Heart right ventricle (tissue), 16 donors: Measurements from ENCODE around the gene ABHD2. TPM values are rescaled to one million over a fixed set of nuclear protein-coding genes. Genes with fewer than 3 reads are reported as not detected.

ENCODE experiments used
- ATAC-seq, 8 donors: fragments of 200-7000 bp; cut with Tn5 transposase; one replicate each; pipeline ENCODE4 v1.9.1; 2020; ENCODE audit warnings: mild to moderate bottlenecking in 8 of 8, moderate library complexity in 8 of 8, moderate number of reproducible peaks in 1 of 8
- DNase-seq, 2 donors: peaks; one replicate each; pipeline ENCODE4 v3.0.0-alpha.2; 2020
- H3K27ac ChIP-seq, 10 donors: fragments of 200-600 bp; sonication (generic) in 2 of 10; one replicate each; pipeline versions ENCODE4 v1.5.0 to v1.8.0; 2020 to 2022; ENCODE audit warnings: mild to moderate bottlenecking in 3 of 10
- H3K27me3 ChIP-seq, 7 donors: fragments of 200-600 bp; one replicate each; pipeline ENCODE4 v1.8.0; 2021 to 2022; ENCODE audit warnings: mild to moderate bottlenecking in 2 of 7
- H3K36me3 ChIP-seq, 9 donors: fragments of 200-600 bp; sonication (generic) in 1 of 9; one replicate each; pipeline versions ENCODE4 v1.5.0 to v1.8.0; 2020 to 2022; ENCODE audit warnings: mild to moderate bottlenecking in 2 of 9
- H3K4me1 ChIP-seq, 9 donors: fragments of 200-600 bp; sonication (generic) in 1 of 9; one replicate each; pipeline versions ENCODE4 v1.5.0 to v1.8.0; 2020 to 2022; ENCODE audit warnings: mild to moderate bottlenecking in 4 of 9
- H3K4me3 ChIP-seq, 10 donors: fragments of 200-600 bp; sonication (generic) in 2 of 10; one replicate each; pipeline versions ENCODE4 v1.5.0 to v1.8.0; 2020 to 2022; ENCODE audit warnings: mild to moderate bottlenecking in 7 of 10, moderate library complexity in 2 of 10
- H3K9me3 ChIP-seq, 11 donors: fragments of 200-600 bp in 10 of 11; sonication (generic) in 2 of 11; one replicate each; pipeline versions ENCODE4 v1.5.0 to v1.8.0; 2013 to 2022; ENCODE audit warnings: mild to moderate bottlenecking in 2 of 11, control low read depth in 1 of 11, moderate library complexity in 1 of 11
- WGBS, 2 donors: extraction: QIAGEN DNeasy Blood & Tissue Kit; methylation state at CpG; one replicate each; pipeline ENCODE4 v1.1.7; 2013; ENCODE audit warnings: inconsistent platforms in 1 of 2; 5-methylcytosine and 5-hydroxymethylcytosine counted together
- intact Hi-C, 10 donors: fragments of 100-400 bp; cut with DNase I; formaldehyde crosslinking; loops; one replicate each; pipeline versions ENCODE4 v1.11.1 to v1.14.2; 2022
- polyA plus RNA-seq, 2 donors: library from polyadenylated mRNA; stranded (reverse); fragments of 200-250 nt; gene quantifications; one replicate each; pipeline ENCODE4 v1.2.3, GENCODE V29; 2013
- total RNA-seq, 10 donors: library from RNA; stranded (reverse); fragmentation: NEBNext Ultra II Directional in 3 of 10; extraction: Animal tissue kit (Norgen Biotek cat#: 25700) in 3 of 10; gene quantifications; one replicate each; pipeline versions ENCODE4 v1.2.1 to v1.2.4, GENCODE V29; 2021 to 2023
- TF ChIP-seq, protein P1 (sequence below), 9 donors: fragments of 200-600 bp; sonication (generic) in 2 of 9; IDR thresholded peaks; one replicate each; pipeline versions ENCODE4 v1.5.0 to v1.8.0; 2021 to 2022; ENCODE audit warnings: antibody characterized with exemption in 9 of 9, mild to moderate bottlenecking in 5 of 9, moderate library complexity in 1 of 9
- donor health status: Arrhythmogenic right ventricular cardiomyopathy.
- donor health status: ischemic (EF 13 %, LVEDD 7.1; RV severe dilation, severe dysfunction).
- donor health status: healthy with polysubstance abuse.
- donor health status: DM: no; HTN: yes; CAD: no.
- donor health status: DM: no; HTN: no; CAD: no.
- donor health status: ischemic (EF 25% LVEDD 6.9; RV normal size, moderate dysfunction).
- donor health status: ischemic (EF 25% LVEDD 5.7; RV mildly dilated, moderate dysfunction).
- donor health status: healthy.
- donor health status: DM: yes; HTN: yes; CAD: no.
- donor health status: Ischemic cardiomyopathy.
- donor health status: ischemic (EF 35%, LVEDD 5.7; RV mildly dilated, moderate dysfunction).
- donor health status: nonischemic (EF 11% LVEDD 7.7; RV severe dilation, severe dysfunction).
- donor health status: DM: yes; HTN: yes; CAD: no.
- donor health status: PGD.
- donor health status: ischemic (EF 29% LVEDD 5.4; RV normal size, mild dysfunction).
- donor health status: nonischemic (EF 23%, LVEDD 6.1; RV moderate dilation, normal function).

The ABHD2 gene
- total and polyA plus RNA-seq, 12 donors, result 9.1 to 201 (median 119) TPM

DNA sequence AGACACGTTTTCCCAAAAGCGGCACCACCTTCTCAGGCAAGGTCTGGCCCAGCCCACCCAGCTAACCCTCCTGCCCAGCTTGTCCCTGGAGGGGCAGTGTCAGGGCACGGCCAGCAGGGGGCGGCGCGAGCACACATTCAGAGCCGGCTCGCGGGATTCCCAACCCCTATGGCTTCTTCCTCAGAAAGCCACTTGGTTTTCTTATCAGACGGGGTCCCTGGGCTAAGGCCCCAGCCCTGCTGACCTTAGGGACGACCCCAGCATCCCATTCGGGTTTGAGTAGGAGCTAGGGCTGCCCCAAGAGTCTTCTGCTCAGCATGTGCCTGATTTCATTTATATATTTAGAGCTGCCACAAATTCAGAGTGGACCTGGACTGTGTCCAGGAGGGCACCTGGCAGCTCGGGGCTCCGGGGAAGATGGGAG, 118.7 kb downstream of the ABHD2 start:
- Histone ChIP-seq H3K27ac (no peak overlapping the region), H3K36me3 (peaks cover 0 to 4% (median 0%) of the 10 kb centered on the region in 9 donors), H3K4me3 (peak overlapping the region in 4 of 10 donors; percentile 5 to 25 (median 18)), H3K9me3 (no peaks in the 10 kb centered on the region), H3K4me1 (peaks cover 0 to 8% (median 7%) of the 10 kb centered on the region in 9 donors), H3K27me3 (no peaks in the 10 kb centered on the region)
- DNase-seq, result peak; percentile 63 to 75
- TF ChIP-seq, protein P1, sequence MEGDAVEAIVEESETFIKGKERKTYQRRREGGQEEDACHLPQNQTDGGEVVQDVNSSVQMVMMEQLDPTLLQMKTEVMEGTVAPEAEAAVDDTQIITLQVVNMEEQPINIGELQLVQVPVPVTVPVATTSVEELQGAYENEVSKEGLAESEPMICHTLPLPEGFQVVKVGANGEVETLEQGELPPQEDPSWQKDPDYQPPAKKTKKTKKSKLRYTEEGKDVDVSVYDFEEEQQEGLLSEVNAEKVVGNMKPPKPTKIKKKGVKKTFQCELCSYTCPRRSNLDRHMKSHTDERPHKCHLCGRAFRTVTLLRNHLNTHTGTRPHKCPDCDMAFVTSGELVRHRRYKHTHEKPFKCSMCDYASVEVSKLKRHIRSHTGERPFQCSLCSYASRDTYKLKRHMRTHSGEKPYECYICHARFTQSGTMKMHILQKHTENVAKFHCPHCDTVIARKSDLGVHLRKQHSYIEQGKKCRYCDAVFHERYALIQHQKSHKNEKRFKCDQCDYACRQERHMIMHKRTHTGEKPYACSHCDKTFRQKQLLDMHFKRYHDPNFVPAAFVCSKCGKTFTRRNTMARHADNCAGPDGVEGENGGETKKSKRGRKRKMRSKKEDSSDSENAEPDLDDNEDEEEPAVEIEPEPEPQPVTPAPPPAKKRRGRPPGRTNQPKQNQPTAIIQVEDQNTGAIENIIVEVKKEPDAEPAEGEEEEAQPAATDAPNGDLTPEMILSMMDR (IDR thresholded peaks at IDR 0.05), result peak; percentile 92 to 99 (median 98)
- ATAC-seq, result peak; percentile 52 to 92 (median 82)
- WGBS, 2 donors, result 1 to 2% methylated on average over 14 of the region's 14 CpGs
- intact Hi-C loops, result loop anchor here in 8 of 10 donors (2.0 to 10.0 kb wide), 8 partner anchors 35 to 228 kb away; partner anchors contain the start of gene FANCI (in 1 of the 8)

DNA sequence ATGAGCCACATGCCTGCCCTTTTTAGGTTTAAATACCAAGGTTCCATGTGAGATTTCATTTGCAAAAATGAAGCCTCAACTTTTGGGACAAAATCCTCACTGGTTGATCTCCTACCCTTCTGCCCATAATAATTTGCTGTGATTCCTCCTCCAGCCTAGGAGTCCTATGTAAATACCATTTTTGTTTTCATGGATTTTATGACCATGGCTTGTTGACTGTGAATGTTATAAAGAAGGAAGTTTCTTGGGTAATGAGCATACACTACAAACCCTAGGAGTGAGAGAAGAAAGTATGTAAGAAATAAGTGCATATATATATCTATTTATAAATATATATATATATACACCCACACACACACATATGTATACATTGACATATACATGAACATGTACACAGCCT, 120.0 kb downstream of the ABHD2 start:
- intact Hi-C loops, result loop anchor here in 7 of 10 donors (5.0 to 10.0 kb wide), 7 partner anchors 34 to 227 kb away; partner anchors contain the start of gene FANCI (in 1 of the 7)
- peaks cover 0 to 8% (median 7%) of the 10 kb centered on the region in 9 donors for H3K4me1 ChIP-seq
- H3K27me3 ChIP-seq, result no peaks in the 10 kb centered on the region
- ATAC-seq, result no peak
- no peaks in the 10 kb centered on the region for H3K9me3 ChIP-seq
- H3K27ac ChIP-seq, result no peak overlapping the region
- no peak overlapping the region for H3K4me3 ChIP-seq
- DNase-seq, result no peak
- TF ChIP-seq, protein P1 (IDR thresholded peaks at IDR 0.05), result no peak
- no peaks in the 10 kb centered on the region for H3K36me3 ChIP-seq

DNA sequence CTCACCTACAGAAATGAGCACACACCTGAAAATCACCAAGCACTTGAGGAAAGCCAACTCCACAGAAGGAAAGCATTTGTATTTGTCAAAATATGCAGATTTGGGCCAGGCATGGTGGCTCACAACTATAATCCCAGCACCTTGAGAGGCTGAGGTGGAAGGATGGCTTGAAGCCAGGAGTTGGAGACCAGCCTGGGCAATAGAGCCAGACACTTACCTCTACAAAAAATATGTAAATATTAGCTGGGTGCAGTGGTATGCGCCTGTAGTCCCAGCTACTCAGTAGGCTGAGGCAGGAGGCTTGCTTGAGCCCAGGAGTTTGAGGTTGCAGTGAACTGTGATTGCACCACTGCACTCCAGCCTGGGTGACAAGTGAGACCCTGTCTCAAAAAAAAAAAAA, 120.8 kb downstream of the ABHD2 start:
- intact Hi-C loops, result loop anchor here in 7 of 10 donors (5.0 to 10.0 kb wide), 7 partner anchors 33 to 226 kb away; partner anchors contain the start of gene FANCI (in 1 of the 7)
- 94 to 98% methylated on average over 1 of the region's 1 CpG for WGBS, 2 donors
- TF ChIP-seq, protein P1 (IDR thresholded peaks at IDR 0.05), result no peak

DNA sequence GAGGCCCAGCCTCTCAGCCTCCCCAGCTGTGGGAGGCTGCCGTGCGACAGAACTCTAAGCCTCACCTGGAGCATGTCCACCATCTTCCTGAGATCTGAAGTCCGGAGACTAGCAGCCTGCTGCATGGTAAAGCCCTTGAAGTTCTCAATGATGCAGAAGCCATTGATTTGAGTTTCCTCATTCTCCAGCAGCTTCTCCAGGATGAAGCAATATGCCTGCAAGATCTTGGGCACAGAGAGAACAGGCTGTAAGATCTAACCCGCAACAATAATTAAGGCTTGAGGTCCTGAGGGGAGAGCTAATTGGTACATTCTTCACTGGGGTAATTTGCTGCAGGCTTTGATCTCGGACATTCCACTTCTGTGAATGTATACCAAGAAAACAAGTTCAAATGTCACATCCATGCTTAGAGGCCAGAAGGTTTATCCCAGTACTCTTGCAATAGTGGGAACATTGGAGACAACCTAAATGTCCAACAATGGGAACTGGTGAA, 123.5 kb downstream of the ABHD2 start:
- Histone ChIP-seq H3K4me3 (no peak overlapping the region), H3K4me1 (peaks cover 0 to 6% (median 5%) of the 10 kb centered on the region in 9 donors), H3K9me3 (no peaks in the 10 kb centered on the region), H3K27ac (no peak overlapping the region), H3K36me3 (no peaks in the 10 kb centered on the region), H3K27me3 (no peaks in the 10 kb centered on the region)
- DNase-seq (no peak), ATAC-seq (no peak)
- 80 to 93% methylated on average over 5 of the region's 5 CpGs for WGBS, 2 donors
- intact Hi-C loops, result loop anchor here in 3 of 10 donors (10.0 kb wide), 2 partner anchors 83 to 93 kb away; no protein-coding TSS in a partner anchor
- TF ChIP-seq, protein P1 (IDR thresholded peaks at IDR 0.05), result no peak

More for the DNA sequence above, 120.8 kb downstream of the ABHD2 start:
- ATAC-seq, result no peak
- H3K9me3 ChIP-seq, result no peaks in the 10 kb centered on the region
- peaks cover 0 to 8% (median 7%) of the 10 kb centered on the region in 9 donors for H3K4me1 ChIP-seq
- no peaks in the 10 kb centered on the region for H3K36me3 ChIP-seq
- H3K4me3 ChIP-seq, result no peak overlapping the region
- no peak overlapping the region for H3K27ac ChIP-seq
- no peak for DNase-seq
- no peaks in the 10 kb centered on the region for H3K27me3 ChIP-seq
